RWPE2 (cell line): ENCODE data around the gene OR10P1.

Source experiments
- ATAC-seq: fragments of 200-7000 bp; cut with Tn5 transposase; 3 replicates; pipeline ENCODE4 v1.9.1; 2021; ENCODE audit warnings: low read depth
- DNase-seq: peaks from one replicate; pipeline ENCODE4 v3.0.0-alpha.2; 2020; ENCODE audit warnings: low spot score
- H3K27ac ChIP-seq: fragments of 450-650 bp; 2 replicates; pipeline ENCODE4 v1.5.1; 2017; ENCODE audit warnings: mild to moderate bottlenecking; ENCODE audit not compliant: poor library complexity, severe bottlenecking
- H3K27me3 ChIP-seq: fragments of 250-450 bp; sonication (Bioruptor Pico); 2 replicates; pipeline ENCODE4 v1.5.1; 2021; ENCODE audit warnings: mild to moderate bottlenecking, moderate library complexity; ENCODE audit not compliant: insufficient read depth, poor library complexity, severe bottlenecking
- H3K36me3 ChIP-seq: fragments of 250-450 bp; sonication (Bioruptor Pico); 2 replicates; pipeline ENCODE4 v1.5.1; 2020; ENCODE audit warnings: low read depth, mild to moderate bottlenecking, moderate library complexity
- H3K4me1 ChIP-seq: fragments of 250-450 bp; sonication (Bioruptor Pico); 2 replicates; pipeline ENCODE4 v1.5.1; 2021; ENCODE audit warnings: mild to moderate bottlenecking, moderate library complexity; ENCODE audit not compliant: insufficient read depth, poor library complexity, severe bottlenecking
- H3K4me3 ChIP-seq: fragments of 250-450 bp; sonication (Bioruptor Pico); 2 replicates; pipeline ENCODE4 v1.5.1; 2021; ENCODE audit warnings: mild to moderate bottlenecking, moderate library complexity; ENCODE audit not compliant: severe bottlenecking
- H3K9me3 ChIP-seq: fragments of 250-450 bp; sonication (Bioruptor Pico); 2 replicates; pipeline ENCODE4 v1.5.1; 2021; ENCODE audit warnings: mild to moderate bottlenecking, moderate library complexity; ENCODE audit not compliant: severe bottlenecking
- CTCF ChIP-seq: fragments of 450-650 bp; IDR thresholded peaks from one replicate; pipeline ENCODE4 v1.5.1; 2017; ENCODE audit warnings: mild to moderate bottlenecking, moderate library complexity; ENCODE audit not compliant: poor library complexity, severe bottlenecking

OR10P1 gene

DNA sequence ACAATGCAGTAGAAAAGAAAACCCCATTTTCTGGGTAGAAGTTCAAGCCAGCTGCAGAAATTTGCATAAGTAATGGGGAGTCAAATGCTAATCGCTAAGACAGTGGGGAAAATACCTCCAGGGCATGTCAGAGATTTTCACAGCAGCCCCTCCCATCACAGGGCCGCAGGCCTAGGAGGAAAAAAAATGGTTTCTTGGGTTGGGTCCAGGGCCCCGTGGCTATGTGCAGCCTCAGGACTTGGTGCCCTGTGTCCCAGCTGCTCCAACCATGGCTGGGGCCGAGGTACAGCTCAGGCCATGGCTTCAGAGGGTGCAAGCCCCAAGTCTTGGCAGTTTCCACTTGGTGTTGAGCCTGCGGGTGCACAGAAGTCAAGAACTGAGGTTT is 14.6 kb downstream of the OR10P1 start:
- DNase-seq (no peak), ATAC-seq (no peak)
- Histone ChIP-seq H3K4me1 (no peaks in the 10 kb centered on the region), H3K27me3 (no peaks in the 10 kb centered on the region), H3K36me3 (no peaks in the 10 kb centered on the region), H3K9me3 (no peaks in the 10 kb centered on the region), H3K27ac (no peak overlapping the region), H3K4me3 (no peak overlapping the region)
- TF ChIP-seq CTCF, result no peak

- H3K4me1 ChIP-seq, result no peaks in the 10 kb centered on the region
- H3K36me3 ChIP-seq, result no peaks in the 10 kb centered on the region
- no peaks in the 10 kb centered on the region for H3K9me3 ChIP-seq
- no peak for ATAC-seq
- H3K27ac ChIP-seq, result no peak overlapping the region
- H3K27me3 ChIP-seq, result no peaks in the 10 kb centered on the region
- TF ChIP-seq CTCF, result no peak
- no peak for DNase-seq
- no peak overlapping the region for H3K4me3 ChIP-seq
Observed at GRCh38 chr12:55652352-55652751, 15.7 kb downstream of the OR10P1 start.

DNA sequence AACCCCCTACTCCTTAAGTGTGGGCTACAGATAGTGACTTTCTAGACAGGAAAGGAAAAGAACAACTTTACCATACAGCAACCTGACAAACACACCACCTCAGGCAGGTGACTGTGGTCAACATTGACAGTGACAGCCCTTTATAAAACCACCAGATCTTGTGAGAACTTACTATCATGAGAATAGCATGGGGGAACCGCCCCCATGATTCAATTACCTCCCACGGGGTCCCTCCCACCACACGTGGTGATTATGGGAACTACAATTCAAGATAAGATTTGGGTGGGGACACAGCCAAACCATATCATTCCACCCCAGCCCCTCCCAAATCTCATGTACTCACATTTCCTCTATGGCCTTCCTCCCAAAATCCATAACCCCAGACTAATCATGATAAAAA is 16.3 kb downstream of the OR10P1 start:
- H3K27ac ChIP-seq, result no peak overlapping the region
- ATAC-seq, result no peak
- no peak for TF ChIP-seq CTCF
- H3K27me3 ChIP-seq, result no peaks in the 10 kb centered on the region
- no peak overlapping the region for H3K4me3 ChIP-seq
- H3K9me3 ChIP-seq, result no peaks in the 10 kb centered on the region
- no peak for DNase-seq
- H3K4me1 ChIP-seq, result no peaks in the 10 kb centered on the region
- no peaks in the 10 kb centered on the region for H3K36me3 ChIP-seq

DNA sequence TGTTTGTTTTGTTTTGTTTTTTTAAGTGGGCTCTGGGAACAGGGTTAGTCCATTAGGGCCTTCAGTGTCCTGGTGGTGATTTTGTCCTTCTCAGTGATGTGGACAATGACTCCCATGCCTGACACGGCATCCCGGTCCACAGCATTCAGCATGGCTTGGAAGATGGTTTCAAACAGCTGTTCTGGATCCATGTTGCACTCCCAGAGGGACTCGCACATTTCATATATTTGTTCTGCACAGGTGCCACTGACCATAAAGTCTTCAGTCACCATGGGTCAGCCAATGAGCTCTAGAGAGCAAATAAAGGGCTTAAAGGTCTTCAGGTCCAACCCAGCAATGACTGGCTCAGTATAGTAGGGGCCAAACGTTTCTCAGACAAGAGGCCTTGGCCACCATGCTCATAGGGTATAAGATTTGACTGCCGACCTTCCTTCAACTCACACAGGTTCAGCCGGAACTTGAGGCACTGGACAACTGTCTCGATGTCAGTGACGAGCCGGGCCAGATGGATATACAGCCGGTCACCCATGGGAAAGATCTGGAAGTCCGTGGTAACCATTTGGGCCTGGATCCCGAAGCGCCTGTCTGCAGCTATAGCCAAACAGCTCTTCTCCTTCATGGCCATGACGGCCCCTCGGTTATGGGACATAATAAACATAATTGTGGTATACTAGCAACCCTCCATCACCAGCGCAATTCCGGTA is 18.0 kb downstream of the OR10P1 start:
- ATAC-seq (no peak), DNase-seq (no peak)
- Histone ChIP-seq H3K4me3 (no peak overlapping the region), H3K4me1 (no peaks in the 10 kb centered on the region), H3K9me3 (no peaks in the 10 kb centered on the region), H3K36me3 (no peaks in the 10 kb centered on the region), H3K27me3 (no peaks in the 10 kb centered on the region), H3K27ac (no peak overlapping the region)
- no peak for TF ChIP-seq CTCF

- no peak for ATAC-seq
Observed at GRCh38 chr12:55657212-55657611, 20.5 kb downstream of the OR10P1 start.

More at GRCh38 chr12:55657212-55657611, 20.5 kb downstream of the OR10P1 start:
- no peak for TF ChIP-seq CTCF
- no peaks in the 10 kb centered on the region for H3K4me1 ChIP-seq
- no peak overlapping the region for H3K27ac ChIP-seq
- DNase-seq, result no peak
- H3K4me3 ChIP-seq, result no peak overlapping the region
- no peaks in the 10 kb centered on the region for H3K9me3 ChIP-seq
- H3K36me3 ChIP-seq, result no peaks in the 10 kb centered on the region
- no peaks in the 10 kb centered on the region for H3K27me3 ChIP-seq
